Stimulated activated naive CD8-positive, alpha-beta T cell treated with anti-CD3 and anti-CD28 coated beads, Interleukin-15, Interleukin-2, amounts not matched to agents 100 U/mL and 50 U/mL, for 24 hours (primary cell): Measurements from ENCODE around the gene TMEM59L.
A peak's percentile ranks its signal among the peaks of the same experiment; 100 is the strongest.
"Not testable (repeated sequence)": the region's sequence is repeated elsewhere in the genome, so short reads cannot be mapped to it uniquely, and the experiment has no call there.

Experiments used
- ATAC-seq: fragments of 150-1000 bp; cut with Tn5 transposase; one replicate; pipeline ENCODE4 v1.10.0; 2021
- DNase-seq: peaks from one replicate; pipeline ENCODE4 v3.0.0; 2021

The TMEM59L gene

DNA sequence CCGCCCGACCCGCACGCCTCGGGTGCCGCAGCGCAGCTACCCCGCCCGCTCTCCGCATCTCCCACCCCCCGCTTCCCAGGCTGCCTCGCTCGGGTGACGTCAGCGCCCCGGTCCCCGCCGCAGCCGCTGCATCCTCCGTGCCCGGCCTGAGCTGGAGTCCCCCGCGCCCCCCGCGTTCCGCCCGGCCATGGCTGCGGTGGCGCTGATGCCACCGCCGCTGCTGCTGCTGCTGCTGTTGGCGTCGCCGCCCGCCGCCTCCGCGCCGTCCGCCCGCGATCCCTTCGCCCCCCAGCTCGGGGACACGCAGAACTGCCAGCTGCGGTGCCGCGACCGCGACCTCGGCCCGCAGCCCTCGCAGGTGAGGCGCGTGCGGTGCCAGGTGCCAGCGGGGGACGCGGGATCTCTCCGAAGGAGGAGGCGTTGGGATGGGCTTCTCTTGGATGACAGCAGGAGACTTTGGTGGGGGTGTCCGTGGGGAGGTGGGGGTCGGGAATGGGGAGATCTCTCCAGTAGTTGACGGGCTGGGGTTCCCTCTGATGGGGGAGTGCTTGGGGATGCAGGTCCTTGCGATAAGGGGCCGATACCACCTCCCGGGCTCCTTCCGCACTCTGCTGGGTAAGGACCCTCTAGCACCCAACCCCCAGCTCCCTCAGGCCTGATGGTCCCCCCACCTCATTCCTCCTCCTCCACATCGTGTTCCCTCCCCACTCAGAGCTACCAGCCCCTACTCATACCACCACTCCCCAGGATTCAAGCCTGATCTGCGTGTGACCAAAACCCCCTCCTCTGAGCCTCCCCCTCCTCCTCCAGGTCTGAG, at the start of gene TMEM59L:
TSS of gene TMEM59L (plus strand) at position 99 of the 817 bp plus-strand sequence. CDS start at position 188, 89 bp downstream.
- DNase-seq (peak; percentile 44), ATAC-seq (no peak)

DNA sequence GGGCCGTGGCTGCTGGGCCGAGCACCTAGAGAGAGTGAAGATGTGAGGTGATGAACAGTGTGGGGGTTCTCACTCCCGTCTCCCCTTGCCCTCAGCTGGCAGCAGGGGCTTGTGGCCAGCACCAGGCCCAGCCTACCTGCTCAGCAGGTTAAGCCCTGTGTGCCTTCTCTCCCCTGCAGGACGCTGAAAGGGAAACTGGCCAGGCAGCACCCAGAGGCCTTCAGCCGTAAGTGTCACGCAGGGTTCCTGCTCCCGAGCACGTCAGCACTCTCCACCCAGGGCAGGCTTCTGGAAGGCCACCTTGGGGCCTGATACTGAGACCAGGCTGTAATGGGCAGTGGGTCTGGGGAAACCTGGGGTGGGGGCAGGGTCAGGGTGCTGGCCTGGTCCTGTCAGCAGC, 45.7 kb upstream of the TMEM59L start:
- DNase-seq (no peak), ATAC-seq (no peak)

DNA sequence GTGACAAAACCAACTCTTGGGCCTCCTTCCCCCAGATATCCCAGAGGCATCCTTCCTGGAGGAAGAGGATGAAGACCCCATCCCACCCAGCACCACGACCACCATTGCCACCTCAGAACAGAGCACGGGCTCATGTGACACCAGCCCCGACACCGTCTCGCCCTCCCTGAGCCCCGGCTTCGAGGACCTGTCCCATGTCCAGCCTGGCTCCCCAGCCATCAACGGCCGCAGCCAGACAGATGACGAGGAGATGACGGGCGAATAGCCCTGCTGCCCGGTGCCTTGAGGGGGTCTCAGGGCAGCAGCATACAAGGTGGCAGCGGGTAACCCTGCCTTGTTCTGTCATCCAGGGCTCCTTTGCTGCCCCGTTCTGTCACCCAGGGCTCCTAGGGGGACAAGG, 44.3 kb upstream of the TMEM59L start:
- no peak for ATAC-seq

DNA sequence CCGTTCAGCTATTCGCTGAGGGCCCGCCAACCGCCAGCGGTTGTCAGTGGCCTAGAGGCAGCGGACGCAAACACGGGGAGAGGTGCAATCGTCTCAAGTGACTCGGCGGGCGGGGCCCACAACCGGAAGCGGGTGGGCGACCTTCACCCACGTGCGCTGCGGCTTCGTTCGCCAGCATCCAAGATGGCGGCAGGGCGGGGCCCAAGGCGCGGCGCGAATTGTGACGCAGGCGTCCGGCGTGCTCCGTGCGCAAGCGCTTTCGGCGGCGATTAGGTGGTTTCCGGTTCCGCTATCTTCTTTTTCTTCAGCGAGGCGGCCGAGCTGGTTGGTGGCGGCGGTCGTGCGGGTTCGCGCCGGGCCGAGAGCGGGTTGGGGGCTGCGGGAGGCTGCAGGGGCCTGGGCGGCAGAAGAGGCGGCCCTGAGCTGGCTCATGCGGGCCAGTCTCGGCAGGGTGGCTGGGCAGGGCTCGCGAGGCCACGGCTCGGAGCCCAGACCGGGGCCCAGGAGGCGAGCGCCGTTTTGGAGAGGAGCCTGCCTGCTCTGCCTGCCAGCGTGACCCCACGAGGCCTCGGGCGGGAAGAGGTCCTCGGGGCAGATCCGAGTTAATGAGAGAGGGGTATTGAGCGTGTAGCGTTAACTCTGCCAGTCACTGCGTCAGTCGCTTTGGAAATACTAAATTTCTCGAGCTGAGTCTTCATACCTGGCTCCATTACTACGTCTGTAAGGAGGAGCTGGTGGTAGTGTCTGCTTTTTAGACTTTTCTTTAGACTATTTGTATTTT, 40.9 kb upstream of the TMEM59L start, which contains the start of gene UBA52:
TSS of gene UBA52 (plus strand) at position 294 of the 781 bp plus-strand sequence. CDS start 1,444 bp downstream, outside the sequence.
- DNase-seq (peak; percentile 99), ATAC-seq (peak; percentile 93)

More for the DNA sequence above, 44.3 kb upstream of the TMEM59L start:
- no peak for DNase-seq

DNA sequence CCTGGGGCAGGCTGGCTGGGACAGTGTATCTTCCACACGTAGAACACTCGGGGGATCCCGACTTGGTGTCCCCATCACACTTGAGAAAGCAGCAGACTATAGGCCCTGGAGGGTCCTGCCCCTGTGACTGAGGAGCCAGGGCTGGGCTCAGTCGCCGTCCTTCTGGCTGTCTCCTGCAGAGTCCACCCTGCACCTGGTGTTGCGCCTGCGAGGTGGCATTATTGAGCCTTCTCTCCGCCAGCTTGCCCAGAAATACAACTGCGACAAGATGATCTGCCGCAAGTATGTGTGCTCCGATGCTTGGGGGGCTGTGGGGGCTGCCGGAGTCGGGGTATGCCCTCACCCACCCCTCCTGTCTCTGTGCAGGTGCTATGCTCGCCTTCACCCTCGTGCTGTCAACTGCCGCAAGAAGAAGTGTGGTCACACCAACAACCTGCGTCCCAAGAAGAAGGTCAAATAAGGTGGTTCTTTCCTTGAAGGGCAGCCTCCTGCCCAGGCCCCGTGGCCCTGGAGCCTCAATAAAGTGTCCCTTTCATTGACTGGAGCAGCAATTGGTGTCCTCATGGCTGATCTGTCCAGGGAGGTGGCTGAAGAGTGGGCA, 37.9 kb upstream of the TMEM59L start:
- no peak for DNase-seq
- no peak for ATAC-seq

DNA sequence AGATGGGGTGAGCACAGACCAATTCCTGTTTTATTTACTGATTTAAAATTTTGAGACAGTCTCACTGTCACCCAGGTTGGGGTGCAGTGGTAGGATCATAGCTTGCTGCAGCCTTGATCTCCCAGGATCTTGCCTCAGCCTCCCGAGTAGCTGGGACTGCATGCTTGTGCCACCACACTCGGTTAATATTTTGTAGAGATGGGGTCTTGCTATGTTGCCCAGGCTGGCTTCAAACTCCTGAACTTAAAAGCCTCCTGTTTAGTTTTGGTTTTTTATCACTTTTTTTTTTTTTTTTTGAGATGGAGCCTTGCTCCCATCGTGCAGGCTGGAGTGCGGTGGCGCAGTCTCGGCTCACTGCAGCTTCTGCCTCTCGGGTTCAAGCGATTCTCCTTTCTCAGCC, 36.3 kb upstream of the TMEM59L start:
- ATAC-seq (no peak), DNase-seq (no peak)

DNA sequence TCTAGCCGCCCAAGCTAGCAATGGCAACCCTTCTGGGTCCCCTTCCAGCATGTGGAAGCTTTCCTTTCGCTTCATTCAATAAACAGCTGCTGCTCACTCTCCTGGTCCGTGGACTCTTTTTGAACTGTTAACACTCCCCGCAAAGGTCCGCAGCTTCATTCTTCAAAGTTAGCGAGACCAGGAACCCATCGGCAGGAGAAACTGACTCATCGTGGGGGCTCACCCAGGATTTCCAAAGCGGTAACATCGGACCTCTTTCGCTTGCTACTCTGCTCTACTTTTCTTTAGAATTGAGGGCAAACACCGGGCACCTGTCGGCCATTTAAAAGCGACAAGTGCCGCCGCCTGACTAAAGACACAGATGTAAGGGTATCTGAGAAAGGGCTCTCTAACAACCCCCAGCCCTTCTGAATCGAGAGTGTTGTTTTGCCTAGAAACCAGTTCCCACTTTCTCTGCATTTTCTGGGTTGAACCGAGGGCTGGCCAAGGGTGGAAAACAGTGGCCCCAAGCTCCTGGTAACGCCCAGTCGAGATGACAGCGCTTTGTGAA, 35.2 kb upstream of the TMEM59L start:
- ATAC-seq (no peak), DNase-seq (no peak)

DNA sequence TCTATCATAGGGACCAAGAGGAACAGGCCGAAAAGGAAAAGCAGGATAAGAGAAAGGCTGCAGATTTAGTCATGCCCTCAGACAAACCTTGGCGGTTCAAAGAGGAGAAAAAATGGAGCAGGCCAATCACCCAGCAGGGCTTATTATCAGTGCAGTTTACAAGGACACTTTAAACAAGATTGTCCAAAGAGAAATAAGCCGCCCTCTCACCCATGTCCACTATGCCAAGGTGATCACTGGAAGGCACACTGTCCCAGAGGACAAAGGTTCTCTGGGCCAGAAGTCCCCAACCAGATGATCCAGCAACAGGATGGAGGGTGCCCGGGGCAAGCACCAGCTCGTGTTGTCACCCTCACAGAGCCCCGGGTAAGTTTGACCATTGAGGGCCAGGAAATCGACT, 32.4 kb upstream of the TMEM59L start:
- no peak for ATAC-seq
- no peak for DNase-seq

DNA sequence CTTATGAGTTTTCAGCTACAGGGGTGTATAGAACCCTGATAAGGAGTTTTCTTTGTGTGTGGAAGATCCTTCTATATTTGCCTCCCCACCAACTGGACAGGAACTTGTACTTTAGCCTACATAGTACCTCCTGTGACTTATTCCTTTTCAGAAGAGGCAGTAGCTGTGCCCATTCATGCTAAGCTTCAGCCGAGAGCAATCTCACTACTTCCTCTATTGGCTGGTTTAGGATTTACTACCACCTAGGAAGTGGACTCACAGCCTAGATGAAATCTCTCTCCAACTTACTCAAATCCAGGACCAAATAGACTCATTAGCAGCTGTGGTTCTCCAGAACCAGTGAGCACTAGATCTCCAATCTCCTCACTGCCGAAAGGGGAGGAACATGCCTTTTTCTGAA, 26.4 kb upstream of the TMEM59L start:
- DNase-seq, result no peak
- no peak for ATAC-seq

DNA sequence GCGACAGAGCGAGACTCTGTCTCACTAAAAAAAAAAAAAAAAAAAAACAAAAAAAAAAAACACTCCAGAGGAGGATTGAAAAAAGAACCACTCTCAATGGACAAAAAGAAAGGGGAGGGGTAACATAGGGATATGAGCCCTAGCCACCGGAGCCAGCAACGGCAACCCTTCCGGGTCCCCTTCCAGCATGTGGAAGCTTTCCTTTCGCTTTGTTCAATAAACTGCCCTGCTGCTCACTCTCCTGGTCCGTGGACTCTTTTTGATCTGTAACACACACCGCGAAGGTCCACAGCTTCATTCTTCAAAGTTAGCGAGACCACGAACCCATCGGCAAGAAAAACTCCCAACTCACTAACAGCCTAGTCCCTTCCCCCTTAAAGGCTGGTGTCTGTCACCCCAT, 25.1 kb upstream of the TMEM59L start:
- DNase-seq (no peak), ATAC-seq (no peak)

DNA sequence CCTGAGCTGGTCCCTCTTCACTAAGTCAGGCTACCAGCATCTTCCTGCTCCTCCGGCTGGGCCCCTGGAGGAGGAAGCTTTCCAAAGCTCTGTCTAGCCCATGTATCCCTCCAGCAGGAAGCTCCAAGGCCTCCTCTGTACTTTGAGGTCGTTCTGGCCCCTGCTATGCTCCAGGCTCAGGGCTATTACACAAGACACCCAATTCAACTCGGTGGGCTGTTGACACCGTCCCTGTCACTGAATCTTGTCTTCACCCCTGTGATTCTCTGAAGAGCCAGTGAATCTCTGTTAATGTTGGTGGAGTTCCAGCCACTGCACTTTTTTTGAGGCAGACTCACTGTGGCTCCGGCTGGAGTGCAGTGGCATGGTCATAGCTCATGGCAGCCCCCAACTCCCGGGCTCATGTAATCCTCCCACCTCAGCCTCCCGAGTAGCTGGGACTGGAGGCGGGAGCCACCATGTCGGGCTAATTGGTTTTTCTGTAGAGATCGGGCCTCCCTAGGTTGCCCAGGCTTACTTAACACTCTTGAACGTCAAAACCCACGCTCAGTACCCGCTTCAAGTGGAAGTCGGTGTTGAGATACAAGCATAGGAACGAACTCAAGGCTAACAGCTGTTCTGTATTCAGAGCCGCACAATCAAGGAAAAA, 24.6 kb upstream of the TMEM59L start:
- DNase-seq, result no peak
- no peak for ATAC-seq

DNA sequence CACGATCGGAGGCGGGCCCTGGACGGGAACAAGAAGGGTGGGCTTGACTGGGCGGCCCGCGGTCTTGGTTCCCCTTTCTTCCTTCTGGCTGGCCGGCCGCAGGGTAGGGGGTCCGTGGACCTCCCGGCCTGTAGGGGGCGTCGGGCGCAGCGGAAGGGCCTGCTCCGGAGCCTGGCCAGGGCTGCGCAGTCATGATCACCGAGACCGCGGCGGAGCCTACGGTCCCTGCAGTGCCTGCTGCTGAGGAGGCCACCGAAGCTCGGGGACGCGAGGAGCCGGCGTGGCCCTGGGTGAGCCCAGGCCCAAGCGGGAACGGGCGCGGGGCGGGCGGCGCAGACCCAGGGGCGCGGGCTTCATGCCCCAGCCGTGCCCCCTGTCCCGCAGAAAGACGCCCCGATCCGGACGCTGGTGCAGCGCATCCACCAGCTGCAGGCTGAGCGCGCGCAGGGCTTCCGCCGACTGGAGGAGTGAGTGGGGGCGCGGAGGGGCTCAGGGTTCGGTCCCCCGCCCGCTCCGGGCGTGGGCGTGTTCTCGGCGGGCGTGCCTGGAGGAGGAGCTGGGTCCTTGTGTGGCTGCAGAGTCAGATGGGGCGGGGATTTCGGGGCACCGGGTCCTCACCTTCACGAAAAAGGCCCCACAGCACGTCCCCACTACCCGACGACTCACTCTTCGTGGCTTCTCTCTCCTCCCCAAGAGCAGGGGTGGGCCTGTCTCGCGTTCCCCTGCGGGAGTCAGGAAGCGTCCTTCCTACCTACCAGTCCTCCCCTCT, 23.9 kb upstream of the TMEM59L start, which contains the start of gene REX1BD:
TSS of gene REX1BD (plus strand) at position 188 of the 769 bp plus-strand sequence. CDS start at position 192, 4 bp downstream.
- ATAC-seq (peak; percentile 89), DNase-seq (peak; percentile 93)

DNA sequence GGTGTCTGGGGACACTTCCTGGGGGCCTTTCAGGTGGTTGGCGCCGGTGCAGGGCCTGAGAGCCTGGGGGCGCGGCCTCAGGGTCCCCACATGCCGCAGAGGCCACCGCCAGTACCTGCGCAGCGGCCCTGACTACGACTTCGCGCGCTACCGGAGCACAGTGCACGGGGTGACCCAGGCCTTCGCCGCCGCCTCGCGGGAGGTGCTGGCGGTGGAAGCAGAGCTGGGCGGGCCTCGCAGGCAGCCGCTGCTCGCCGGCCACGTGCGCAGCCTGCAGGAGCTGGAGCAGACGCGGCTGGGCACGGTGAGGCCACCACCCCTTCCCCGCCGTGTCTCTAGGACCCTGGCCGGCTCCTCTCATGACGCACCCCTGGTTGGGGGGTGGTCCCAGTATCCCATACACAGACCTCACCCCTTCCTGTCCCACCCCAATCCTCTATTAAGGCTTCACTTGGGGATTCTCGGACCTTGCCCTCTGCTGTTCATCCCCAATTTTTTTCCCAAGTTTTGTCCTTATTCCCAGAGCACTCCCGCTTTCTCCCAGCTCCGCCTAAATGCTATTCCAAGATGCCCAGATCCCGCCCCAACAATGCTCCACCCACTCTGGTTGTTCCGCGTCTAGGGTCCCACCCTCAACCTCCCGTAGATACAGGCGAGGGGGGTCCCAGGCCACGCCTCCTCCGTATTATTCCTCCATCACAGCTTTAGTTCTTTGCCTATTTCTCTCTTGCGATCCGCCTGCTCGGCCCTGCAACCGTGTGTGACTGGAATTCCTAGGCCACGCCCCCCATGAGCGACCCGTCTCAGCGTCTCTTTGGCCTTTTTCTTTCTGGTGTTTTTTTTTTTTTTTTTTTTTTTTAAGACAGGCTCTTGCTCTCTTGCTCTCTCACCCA, 23.0 kb upstream of the TMEM59L start:
- DNase-seq, result peak; percentile 73
- peak; percentile 48 for ATAC-seq

DNA sequence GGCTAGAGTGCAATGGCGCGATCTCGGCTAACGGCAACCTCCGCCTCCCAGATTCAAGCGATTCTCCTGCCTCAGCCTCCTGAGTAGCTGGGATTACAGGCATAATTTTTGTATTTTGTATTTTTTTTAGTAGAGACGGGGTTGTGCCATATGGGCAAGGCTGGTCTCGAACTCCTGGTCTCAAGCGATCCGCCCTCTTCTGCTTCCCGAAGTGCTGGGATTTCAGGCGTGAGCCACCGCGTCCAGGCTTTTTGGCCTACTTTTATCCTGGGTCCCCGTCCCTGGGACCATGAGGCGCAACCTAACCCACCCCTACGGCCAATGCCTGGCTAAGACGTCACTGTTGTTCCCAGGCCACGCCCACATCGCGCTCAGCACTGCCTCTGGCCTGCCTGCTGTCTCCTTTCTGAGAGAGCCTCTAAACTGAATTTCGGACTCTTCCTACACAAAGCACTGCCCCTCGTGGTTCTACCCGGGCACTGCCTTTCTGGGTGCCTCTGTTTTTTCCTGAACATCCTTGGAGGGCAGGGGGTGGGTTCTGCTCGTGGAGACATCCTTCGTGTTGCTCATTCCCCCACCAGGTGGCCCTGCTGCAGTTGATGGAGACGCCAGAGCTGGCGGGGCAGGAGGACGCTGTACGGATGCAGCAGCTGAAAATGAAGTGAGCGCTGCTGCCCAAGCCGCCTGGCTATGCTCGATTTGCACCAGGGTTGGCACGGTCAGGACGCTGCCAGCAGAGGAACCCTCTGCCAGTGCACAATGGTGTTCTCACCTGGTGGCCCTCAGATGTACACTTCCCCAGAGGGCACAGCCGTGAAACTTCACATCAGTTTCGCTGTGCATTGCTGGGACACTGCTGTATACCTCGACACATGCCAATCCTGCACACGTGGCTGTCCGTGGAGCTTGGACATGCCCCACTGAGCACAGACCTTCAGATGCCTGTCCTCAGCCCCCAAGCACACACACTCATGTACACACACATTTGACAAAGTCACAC, 22.1 kb upstream of the TMEM59L start:
- ATAC-seq, result no peak
- no peak for DNase-seq

DNA sequence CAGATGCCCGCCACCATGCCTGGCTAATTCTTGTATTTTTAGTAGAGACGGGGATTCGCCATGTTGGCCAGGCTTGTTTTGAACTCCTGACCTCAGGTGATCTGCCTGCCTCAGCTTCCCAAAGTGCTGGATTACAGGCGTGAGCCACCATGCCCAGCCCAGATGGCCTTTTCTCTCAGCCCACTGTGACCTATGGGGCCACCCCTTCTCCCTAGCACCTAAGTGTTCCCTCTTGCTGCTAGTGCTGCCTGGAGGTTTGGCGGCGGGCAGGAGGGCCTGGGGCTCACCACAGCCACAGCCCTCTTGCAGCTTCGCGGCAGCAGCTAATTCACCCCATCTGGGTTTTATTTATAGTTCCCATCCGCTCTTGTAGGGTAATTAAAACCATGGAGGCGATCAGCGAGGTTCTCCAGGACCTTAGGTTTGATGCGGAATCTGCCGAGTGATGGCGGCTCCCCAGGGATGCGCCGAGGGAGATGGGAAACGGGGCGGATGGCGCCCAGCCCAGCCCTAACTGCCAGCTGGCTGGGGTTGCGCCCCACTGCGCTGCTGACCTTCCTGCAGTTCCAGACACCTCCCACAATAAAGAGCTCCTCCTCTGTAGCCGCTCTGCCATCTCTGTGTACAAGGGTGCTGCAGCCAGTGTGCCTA, 20.8 kb upstream of the TMEM59L start:
- DNase-seq, result no peak
- ATAC-seq, result no peak

DNA sequence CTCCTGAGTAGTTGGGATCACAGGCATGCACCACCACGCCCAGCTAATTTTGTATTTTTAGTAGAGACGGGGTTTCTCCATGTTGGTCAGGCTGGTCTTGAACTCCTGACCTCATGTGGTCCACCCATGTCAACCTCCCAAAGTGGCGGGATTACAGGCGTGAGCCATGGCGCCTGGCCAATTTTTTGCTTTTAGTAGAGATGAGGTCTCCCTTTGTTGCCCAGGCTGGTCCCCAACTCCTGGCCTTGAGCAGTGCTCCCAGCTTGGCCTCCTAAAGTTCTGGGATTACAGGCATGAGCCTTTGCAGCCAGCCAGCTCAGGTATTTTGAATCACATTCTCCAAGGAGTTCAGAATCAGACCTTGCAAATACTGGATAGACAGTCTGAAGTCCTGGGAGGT, 19.9 kb upstream of the TMEM59L start:
- not testable (repeated sequence) for ATAC-seq

DNA sequence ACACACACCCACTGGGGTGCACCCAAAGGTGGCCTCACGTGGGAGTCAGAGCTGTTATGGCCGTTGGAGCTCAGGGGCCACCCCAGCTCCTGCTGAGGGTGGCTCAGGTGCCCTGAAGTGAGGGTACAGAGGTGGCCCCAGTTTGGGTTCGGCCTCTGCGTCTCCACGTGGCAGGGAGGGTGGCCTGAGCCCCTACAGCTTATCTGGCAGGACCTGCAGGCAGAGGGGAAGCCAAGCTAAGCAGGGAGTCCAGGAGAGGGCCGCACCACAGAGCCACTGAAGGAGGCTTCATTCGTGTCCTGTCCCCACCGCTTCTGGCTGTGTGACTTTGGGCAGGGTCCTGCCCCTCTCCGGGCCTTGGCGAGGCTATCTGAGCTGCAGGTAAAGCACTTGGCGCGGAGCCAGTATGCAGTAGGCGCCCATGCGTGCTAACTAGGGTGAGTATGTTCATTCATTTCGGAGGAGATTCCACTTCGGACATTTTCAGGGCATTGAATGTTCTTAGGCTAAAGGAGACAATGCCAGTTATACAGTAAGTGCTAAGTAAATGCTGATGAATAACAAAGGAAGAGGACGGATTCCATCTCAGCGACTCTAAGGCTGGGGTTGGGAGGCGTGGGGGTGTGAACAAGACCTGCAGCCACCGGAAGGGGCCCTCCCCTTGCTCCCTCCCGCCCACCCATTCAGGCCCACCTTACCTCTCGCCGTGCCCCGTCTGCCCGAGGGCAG, 19.1 kb upstream of the TMEM59L start:
- no peak for ATAC-seq

More for the DNA sequence above, 19.9 kb upstream of the TMEM59L start:
- not testable (repeated sequence) for DNase-seq

More for the DNA sequence above, 19.1 kb upstream of the TMEM59L start:
- DNase-seq, result no peak
